ENCODE results near the gene PLOD3. TPM values are rescaled to one million over a fixed set of nuclear protein-coding genes. Genes with fewer than 3 reads are reported as not detected.
"Not testable (repeated sequence)": the region's sequence is repeated elsewhere in the genome, so short reads cannot be mapped to it uniquely, and the experiment has no call there.

The PLOD3 gene
- total and polyA plus RNA-seq, 3 experiments from 2014 or later = 23.1 to 45.4 (median 41.3) TPM

GRCh38 chr7:101200504-101200861, 16.9 kb downstream of the PLOD3 start:
- Histone ChIP-seq H3K4me3 (ENCODE audit: low read length) (no peak overlapping the region), H3K36me3 (ENCODE audit: insufficient read depth, low read length) (no peaks in the 10 kb centered on the region), H3K27me3 (ENCODE audit: insufficient read depth, low read length, poor library complexity, severe bottlenecking) (no peaks in the 10 kb centered on the region), H3K27ac (ENCODE audit: low read depth, low read length) (no peak overlapping the region), H3K4me1 (ENCODE audit: insufficient read depth, low read length) (peaks cover 5% of the 10 kb centered on the region), H3K9me3 (ENCODE audit: low read length) (no peaks in the 10 kb centered on the region)
- H3K4me1 Mint-ChIP-seq = peaks cover 8 to 14% (median 9%) of the 10 kb centered on the region in 3 donors
- CTCF ChIA-PET = interaction anchor here (0.9 to 6.4 kb wide), 2 partner anchors 7 to 17 kb away, joined by 4 to 31 read pairs; partner anchors contain the start of genes PLOD3 and ZNHIT1
- H3K27ac Mint-ChIP-seq = peak overlapping the region in 1 of 8 donors; percentile 24
- H3K9me3 Mint-ChIP-seq = no peaks in the 10 kb centered on the region
- peaks cover 23 to 42% of the 10 kb centered on the region in 2 donors for H3K27me3 Mint-ChIP-seq
- H3K4me3 Mint-ChIP-seq = no peak overlapping the region
- no peak for DNase-seq
- POLR2A ChIA-PET = no interaction called here
- no peaks in the 10 kb centered on the region for H3K36me3 Mint-ChIP-seq

GRCh38 chr7:101199522-101199921, 17.9 kb downstream of the PLOD3 start:
- not testable (repeated sequence) for H3K27me3 ChIP-seq (ENCODE audit: insufficient read depth, low read length, poor library complexity, severe bottlenecking)

GRCh38 chr7:101198476-101198875, 18.9 kb downstream of the PLOD3 start:
- H3K4me3 ChIP-seq (ENCODE audit: low read length) = no peak overlapping the region
- H3K4me1 ChIP-seq (ENCODE audit: insufficient read depth, low read length) = peaks cover 3% of the 10 kb centered on the region
- POLR2A ChIA-PET = no interaction called here
- Mint-ChIP-seq H3K4me1 (peaks cover 0 to 6% (median 4%) of the 10 kb centered on the region in 3 donors), H3K9me3 (no peaks in the 10 kb centered on the region), H3K27ac (no peak overlapping the region), H3K36me3 (no peaks in the 10 kb centered on the region), H3K4me3 (no peak overlapping the region), H3K27me3 (peaks cover 17 to 38% of the 10 kb centered on the region in 2 donors)
- H3K36me3 ChIP-seq (ENCODE audit: insufficient read depth, low read length) = no peaks in the 10 kb centered on the region
- H3K27ac ChIP-seq (ENCODE audit: low read depth, low read length) = no peak overlapping the region
- H3K27me3 ChIP-seq (ENCODE audit: insufficient read depth, low read length, poor library complexity, severe bottlenecking) = no peaks in the 10 kb centered on the region
- CTCF ChIA-PET = interaction anchor here (0.9 to 1.3 kb wide), 2 partner anchors 11 to 55 kb away, joined by 3 to 4 read pairs; no protein-coding TSS in a partner anchor
- DNase-seq = no peak
- no peaks in the 10 kb centered on the region for H3K9me3 ChIP-seq (ENCODE audit: low read length)

More at GRCh38 chr7:101199522-101199921, 17.9 kb downstream of the PLOD3 start:
- H3K4me3 ChIP-seq (ENCODE audit: low read length); H3K9me3 ChIP-seq (ENCODE audit: low read length); H3K36me3 ChIP-seq (ENCODE audit: insufficient read depth, low read length); H3K36me3 Mint-ChIP-seq; DNase-seq; H3K9me3 Mint-ChIP-seq; H3K27ac ChIP-seq (ENCODE audit: low read depth, low read length); H3K4me1 ChIP-seq (ENCODE audit: insufficient read depth, low read length); H3K4me3 Mint-ChIP-seq: not testable (repeated sequence)
- POLR2A ChIA-PET = interaction anchor here (0.6 kb wide), 1 partner anchor 17 kb away, joined by 4 read pairs; no protein-coding TSS in a partner anchor
- CTCF ChIA-PET = interaction anchor here (0.9 to 1.3 kb wide), 3 partner anchors 12 to 56 kb away, joined by 3 to 4 read pairs (median 4); partner anchors contain the start of genes PLOD3 and ZNHIT1
- Mint-ChIP-seq H3K27me3 (peaks cover 23 to 42% of the 10 kb centered on the region in 2 donors), H3K27ac (peak overlapping the region in 1 of 8 donors; percentile 29), H3K4me1 (peaks cover 8 to 14% (median 9%) of the 10 kb centered on the region in 3 donors)

GRCh38 chr7:101197991-101198390, 19.4 kb downstream of the PLOD3 start:
- no peak overlapping the region for H3K4me3 Mint-ChIP-seq
- no peak for DNase-seq
- H3K27me3 ChIP-seq (ENCODE audit: insufficient read depth, low read length, poor library complexity, severe bottlenecking) = no peaks in the 10 kb centered on the region
- no peak overlapping the region for H3K27ac ChIP-seq (ENCODE audit: low read depth, low read length)
- no peaks in the 10 kb centered on the region for H3K36me3 ChIP-seq (ENCODE audit: insufficient read depth, low read length)
- no peak overlapping the region for H3K27ac Mint-ChIP-seq
- H3K4me3 ChIP-seq (ENCODE audit: low read length) = no peak overlapping the region
- no peaks in the 10 kb centered on the region for H3K9me3 ChIP-seq (ENCODE audit: low read length)
- H3K36me3 Mint-ChIP-seq = no peaks in the 10 kb centered on the region
- POLR2A ChIA-PET = no interaction called here
- H3K4me1 ChIP-seq (ENCODE audit: insufficient read depth, low read length) = no peaks in the 10 kb centered on the region
- H3K9me3 Mint-ChIP-seq = no peaks in the 10 kb centered on the region
- peaks cover 0 to 6% (median 4%) of the 10 kb centered on the region in 3 donors for H3K4me1 Mint-ChIP-seq
- peaks cover 16 to 37% of the 10 kb centered on the region in 2 donors for H3K27me3 Mint-ChIP-seq
- CTCF ChIA-PET = interaction anchor here (1.3 kb wide), 1 partner anchor 10 kb away, joined by 4 read pairs; no protein-coding TSS in a partner anchor

- CTCF ChIA-PET = interaction anchor here (5.5 kb wide), 1 partner anchor 53 kb away, joined by 81 read pairs; no protein-coding TSS in a partner anchor
- Histone ChIP-seq H3K36me3 (ENCODE audit: insufficient read depth, low read length) (no peaks in the 10 kb centered on the region), H3K9me3 (ENCODE audit: low read length) (no peaks in the 10 kb centered on the region), H3K4me1 (ENCODE audit: insufficient read depth, low read length) (no peaks in the 10 kb centered on the region), H3K27me3 (ENCODE audit: insufficient read depth, low read length, poor library complexity, severe bottlenecking) (no peaks in the 10 kb centered on the region), H3K4me3 (ENCODE audit: low read length) (no peak overlapping the region), H3K27ac (ENCODE audit: low read depth, low read length) (no peak overlapping the region)
- H3K36me3 Mint-ChIP-seq = no peaks in the 10 kb centered on the region
- H3K27me3 Mint-ChIP-seq = peaks cover 9 to 25% of the 10 kb centered on the region in 2 donors
- no peak for DNase-seq
- no peak overlapping the region for H3K27ac Mint-ChIP-seq
- peaks cover 0 to 5% (median 5%) of the 10 kb centered on the region in 3 donors for H3K4me1 Mint-ChIP-seq
- H3K9me3 Mint-ChIP-seq = no peaks in the 10 kb centered on the region
- POLR2A ChIA-PET = interaction anchor here (0.6 kb wide), 1 partner anchor 9 kb away, joined by 3 read pairs; no protein-coding TSS in a partner anchor
- no peak overlapping the region for H3K4me3 Mint-ChIP-seq
Measured at GRCh38 chr7:101195884-101196283, 21.5 kb downstream of the PLOD3 start.

- Mint-ChIP-seq H3K27me3 (peaks cover 11 to 19% of the 10 kb centered on the region in 2 donors), H3K4me1 (peaks cover 0 to 3% (median 2%) of the 10 kb centered on the region in 3 donors), H3K36me3 (no peaks in the 10 kb centered on the region), H3K27ac (no peak overlapping the region), H3K4me3 (peak overlapping the region in 1 of 7 donors; percentile 48), H3K9me3 (no peaks in the 10 kb centered on the region)
- POLR2A ChIA-PET = no interaction called here
- CTCF ChIA-PET = no interaction called here
- Histone ChIP-seq H3K36me3 (ENCODE audit: insufficient read depth, low read length) (no peaks in the 10 kb centered on the region), H3K27ac (ENCODE audit: low read depth, low read length) (no peak overlapping the region), H3K4me1 (ENCODE audit: insufficient read depth, low read length) (no peaks in the 10 kb centered on the region), H3K9me3 (ENCODE audit: low read length) (no peaks in the 10 kb centered on the region), H3K27me3 (ENCODE audit: insufficient read depth, low read length, poor library complexity, severe bottlenecking) (no peaks in the 10 kb centered on the region), H3K4me3 (ENCODE audit: low read length) (no peak overlapping the region)
- DNase-seq = no peak
Measured at GRCh38 chr7:101189109-101189508, 28.3 kb downstream of the PLOD3 start.

GRCh38 chr7:101186844-101187428, 30.4 kb downstream of the PLOD3 start:
- Mint-ChIP-seq H3K36me3 (no peaks in the 10 kb centered on the region), H3K4me1 (peaks cover 0 to 5% (median 3%) of the 10 kb centered on the region in 3 donors), H3K4me3 (no peak overlapping the region), H3K27me3 (peaks cover 19 to 27% of the 10 kb centered on the region in 2 donors), H3K9me3 (no peaks in the 10 kb centered on the region), H3K27ac (peak overlapping the region in 1 of 8 donors; percentile 26)
- POLR2A ChIA-PET = interaction anchor here (0.6 to 0.7 kb wide), 2 partner anchors 9 to 14 kb away, joined by 3 to 9 read pairs; no protein-coding TSS in a partner anchor
- Histone ChIP-seq H3K27ac (ENCODE audit: low read depth, low read length) (no peak overlapping the region), H3K36me3 (ENCODE audit: insufficient read depth, low read length) (no peaks in the 10 kb centered on the region), H3K4me3 (ENCODE audit: low read length) (no peak overlapping the region), H3K27me3 (ENCODE audit: insufficient read depth, low read length, poor library complexity, severe bottlenecking) (peaks cover 1% of the 10 kb centered on the region), H3K4me1 (ENCODE audit: insufficient read depth, low read length) (no peaks in the 10 kb centered on the region), H3K9me3 (ENCODE audit: low read length) (no peaks in the 10 kb centered on the region)
- CTCF ChIA-PET = interaction anchor here (1.2 to 1.5 kb wide), 2 partner anchors 12 to 95 kb away, joined by 3 to 4 read pairs; no protein-coding TSS in a partner anchor
- no peak for DNase-seq

GRCh38 chr7:101186194-101186593, 31.2 kb downstream of the PLOD3 start:
- Mint-ChIP-seq H3K4me3 (no peak overlapping the region), H3K36me3 (no peaks in the 10 kb centered on the region), H3K4me1 (peaks cover 0 to 5% (median 3%) of the 10 kb centered on the region in 3 donors), H3K27me3 (peaks cover 20 to 29% of the 10 kb centered on the region in 2 donors), H3K9me3 (no peaks in the 10 kb centered on the region), H3K27ac (no peak overlapping the region)
- no peaks in the 10 kb centered on the region for H3K4me1 ChIP-seq (ENCODE audit: insufficient read depth, low read length)
- CTCF ChIA-PET = interaction anchor here (1.2 to 2.0 kb wide), 3 partner anchors 16 to 96 kb away, joined by 3 to 6 read pairs (median 3); no protein-coding TSS in a partner anchor
- no peaks in the 10 kb centered on the region for H3K36me3 ChIP-seq (ENCODE audit: insufficient read depth, low read length)
- H3K27me3 ChIP-seq (ENCODE audit: insufficient read depth, low read length, poor library complexity, severe bottlenecking) = peaks cover 3% of the 10 kb centered on the region
- DNase-seq = no peak
- no peak overlapping the region for H3K4me3 ChIP-seq (ENCODE audit: low read length)
- no peaks in the 10 kb centered on the region for H3K9me3 ChIP-seq (ENCODE audit: low read length)
- POLR2A ChIA-PET = interaction anchor here (0.6 kb wide), 2 partner anchors 13 to 16 kb away, joined by 3 to 9 read pairs; no protein-coding TSS in a partner anchor
- no peak overlapping the region for H3K27ac ChIP-seq (ENCODE audit: low read depth, low read length)
